NCI-H748 (cell line): ENCODE measurements around the gene SERGEF.
A peak's percentile ranks its signal among the peaks of the same experiment; 100 is the strongest.

Experiments used
- DNase-seq: peaks from one replicate; lab custom pipeline; 2025; ENCODE audit not compliant: unreplicated experiment; lab: John Stamatoyannopoulos, UW

Gene SERGEF

DNA sequence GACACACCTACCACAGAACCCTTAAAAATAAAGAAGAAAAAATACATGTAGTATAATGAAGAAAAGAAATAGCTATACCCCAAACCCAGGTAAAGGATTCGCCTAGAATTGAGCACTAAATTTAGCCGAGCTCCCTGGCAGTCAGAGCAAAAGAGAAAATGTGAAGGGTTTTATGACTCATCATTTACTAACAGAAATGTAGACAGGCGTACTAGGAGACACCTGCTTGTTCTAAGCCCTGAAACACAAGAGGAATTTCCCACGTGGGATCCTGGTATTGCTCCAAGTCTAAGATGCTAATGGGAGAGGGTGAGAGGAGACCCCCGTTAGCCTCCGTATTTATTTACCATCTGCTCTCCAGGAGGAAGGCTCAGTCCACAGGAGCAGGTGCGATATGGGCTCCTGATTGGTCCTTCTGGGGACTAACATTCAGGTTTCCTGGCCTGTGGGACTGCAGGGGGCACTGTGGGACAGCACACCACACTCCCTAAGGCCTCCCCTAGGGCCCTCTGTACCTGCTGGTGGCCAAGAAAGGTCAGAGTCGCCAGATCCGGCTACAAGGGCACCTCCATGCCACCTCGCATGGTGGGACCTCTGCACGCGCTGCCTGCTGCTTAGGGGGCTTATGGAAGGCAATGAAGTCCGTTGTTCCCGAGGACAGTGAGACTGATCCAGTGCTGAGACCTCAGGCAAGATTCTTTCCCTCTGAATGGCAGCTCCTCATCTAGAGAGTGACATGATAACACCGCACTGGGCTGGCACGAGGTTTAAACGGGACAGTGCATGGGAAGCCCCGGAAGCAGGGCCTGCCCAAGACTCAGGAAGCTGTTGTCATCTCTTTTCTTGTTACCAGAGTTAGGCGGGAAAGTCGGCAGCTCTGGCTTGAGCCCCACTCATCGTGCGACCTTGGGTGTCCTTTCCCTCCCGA is 252.5 kb downstream of the SERGEF start:
- DNase-seq = peak; percentile 72

DNA sequence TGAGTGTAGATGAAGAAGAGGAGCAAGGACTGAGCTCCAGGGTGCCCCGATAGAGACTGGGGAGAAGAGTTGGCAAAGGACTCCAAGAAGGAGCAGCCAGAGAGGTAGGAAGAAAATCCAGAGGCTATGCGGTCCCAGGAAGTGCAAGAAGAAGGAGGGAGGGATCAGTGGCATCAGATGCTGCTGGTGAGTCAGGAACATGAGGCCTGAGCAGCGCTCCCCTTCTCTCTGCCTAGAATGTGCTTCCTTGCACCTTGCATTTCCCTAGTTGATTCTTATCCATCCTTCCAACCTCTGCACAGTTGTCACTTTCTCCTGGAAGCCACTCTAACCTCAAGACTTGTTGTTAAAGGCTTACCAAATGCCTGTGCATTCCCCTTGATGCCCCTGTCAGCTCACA is 257.0 kb downstream of the SERGEF start:
- DNase-seq = no peak

DNA sequence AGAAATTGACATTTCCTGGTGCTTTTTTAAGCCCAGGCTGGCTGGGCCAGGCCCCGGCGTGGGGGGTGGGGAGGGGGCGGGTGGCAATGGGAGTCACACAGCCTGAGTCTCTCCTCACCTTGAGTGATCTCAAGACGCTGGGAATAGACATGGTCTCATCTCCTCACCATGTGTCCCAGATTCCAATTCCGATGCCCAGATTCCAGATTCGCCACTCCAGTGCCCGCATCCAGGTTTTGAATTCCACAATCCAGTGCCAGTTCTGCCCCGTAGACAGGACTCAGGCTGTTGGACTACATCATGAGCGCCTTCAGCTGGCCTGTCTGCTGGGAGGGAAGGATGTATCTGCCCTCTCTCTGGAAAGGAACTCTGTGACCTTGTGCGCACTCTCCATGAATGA is 259.2 kb downstream of the SERGEF start:
- no peak for DNase-seq

DNA sequence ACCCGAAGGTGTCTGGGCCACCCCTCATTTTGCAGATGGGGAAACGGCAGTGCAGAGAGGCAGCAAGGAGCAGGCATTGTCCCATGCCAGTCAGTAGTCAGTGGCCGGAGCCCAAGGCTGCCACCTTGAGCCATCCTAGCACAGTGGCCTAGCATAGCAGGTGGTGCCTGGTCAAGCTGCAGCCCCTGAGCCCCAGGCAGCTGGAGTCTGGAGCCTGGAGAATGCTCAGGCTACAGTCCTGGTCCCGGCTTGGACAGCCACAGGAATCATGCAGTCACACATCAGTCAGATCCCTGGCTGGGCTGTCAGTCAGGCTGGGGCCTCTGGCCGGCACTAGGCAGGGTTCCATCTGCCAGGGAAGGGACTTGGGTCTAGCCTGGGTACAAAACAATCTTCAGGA is 259.7 kb downstream of the SERGEF start:
- no peak for DNase-seq

DNA sequence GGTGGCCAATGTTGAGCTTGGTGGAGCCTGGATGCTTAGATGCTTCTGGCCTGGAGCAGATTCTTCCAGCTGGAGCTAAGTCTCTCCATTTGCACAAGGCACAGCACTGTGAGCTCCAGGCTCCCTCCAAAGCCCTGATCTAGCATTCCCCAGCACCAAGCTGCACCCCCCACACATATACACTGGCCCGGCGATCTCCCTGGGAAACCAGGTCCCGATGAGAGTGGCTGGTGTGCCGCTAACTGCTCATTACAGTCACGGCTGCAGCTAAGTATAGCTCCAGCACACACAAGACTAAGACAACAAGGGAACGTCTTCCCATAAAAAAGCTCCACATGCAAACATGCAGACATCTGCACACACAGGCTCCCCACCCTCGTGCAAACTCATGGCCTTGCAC is 260.7 kb downstream of the SERGEF start:
- peak; percentile 26 for DNase-seq

DNA sequence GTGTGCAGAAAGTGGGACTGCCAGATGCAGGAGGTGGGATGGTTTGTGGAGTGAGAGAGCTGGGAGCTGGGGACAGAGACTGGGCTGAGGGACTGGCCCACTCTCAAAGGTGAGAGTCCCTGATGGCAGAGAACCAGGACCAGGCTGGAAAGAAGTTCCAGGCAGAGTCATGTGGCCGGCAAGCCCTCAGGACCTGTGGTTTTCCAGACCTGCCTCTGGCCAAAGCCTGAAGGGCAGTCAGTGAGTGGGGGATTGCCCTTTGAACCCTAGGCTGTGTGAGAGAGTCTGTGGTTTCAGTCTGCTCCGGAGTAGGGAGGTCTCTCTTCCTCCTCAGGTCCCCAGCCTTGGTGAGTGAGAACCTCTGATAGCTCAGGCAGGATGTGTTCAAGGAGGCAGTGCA is 261.3 kb downstream of the SERGEF start:
- no peak for DNase-seq

DNA sequence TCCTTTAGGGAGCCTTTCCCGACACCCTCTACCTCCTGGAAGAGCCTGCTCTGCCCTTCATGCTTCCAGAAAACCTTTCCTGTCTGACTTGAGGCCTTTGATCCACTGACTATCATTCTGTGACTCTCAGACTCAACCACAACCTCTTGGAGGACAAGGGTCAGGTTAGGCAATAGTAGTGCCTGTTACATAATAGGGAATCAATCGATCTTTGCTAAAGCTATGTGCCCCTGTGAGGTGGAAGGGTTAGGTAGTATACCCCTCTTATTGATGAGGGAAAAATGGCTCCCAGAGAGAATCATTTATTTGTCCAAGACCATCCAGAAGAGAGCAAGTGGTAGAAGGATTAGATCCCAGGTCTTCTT is 262.1 kb downstream of the SERGEF start:
- DNase-seq = no peak

DNA sequence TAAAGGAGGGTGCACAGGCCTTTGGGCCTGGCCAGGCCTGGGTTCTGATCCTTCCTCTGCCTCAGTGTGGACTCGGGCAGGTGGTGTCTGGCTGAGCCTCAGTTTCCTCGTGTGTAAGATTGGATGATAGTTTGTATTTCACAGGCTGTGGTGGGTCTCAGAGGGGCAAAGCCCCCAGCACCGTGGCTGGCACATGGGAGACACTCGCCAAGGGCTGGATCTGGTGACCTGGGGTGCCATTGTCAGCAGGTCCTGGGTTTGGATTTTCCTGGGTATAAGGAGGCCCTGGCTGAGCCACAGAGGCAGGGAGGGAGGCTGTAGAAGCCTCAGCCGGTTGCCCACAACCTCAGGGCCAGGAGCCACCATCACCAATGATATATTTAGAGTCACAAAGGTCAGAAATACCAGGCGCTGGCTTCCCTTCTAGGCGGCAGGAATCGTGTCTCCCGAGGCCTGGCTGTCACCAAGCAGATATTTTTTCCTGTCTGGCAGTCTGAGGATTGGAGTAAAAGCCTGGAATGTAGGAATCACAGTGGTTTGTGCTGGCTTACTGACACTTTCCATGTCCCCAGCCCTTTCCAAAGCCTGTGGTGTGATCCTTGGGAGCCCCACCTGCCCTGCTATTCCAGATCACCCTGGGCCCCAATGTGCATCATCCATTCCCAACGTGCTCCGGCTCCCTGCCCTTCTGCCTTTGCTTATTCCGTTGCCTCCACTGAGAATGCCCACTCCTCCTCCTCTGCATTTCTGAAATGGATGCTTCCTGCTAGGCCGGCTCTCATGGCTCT is 262.6 kb downstream of the SERGEF start:
- DNase-seq = no peak

DNA sequence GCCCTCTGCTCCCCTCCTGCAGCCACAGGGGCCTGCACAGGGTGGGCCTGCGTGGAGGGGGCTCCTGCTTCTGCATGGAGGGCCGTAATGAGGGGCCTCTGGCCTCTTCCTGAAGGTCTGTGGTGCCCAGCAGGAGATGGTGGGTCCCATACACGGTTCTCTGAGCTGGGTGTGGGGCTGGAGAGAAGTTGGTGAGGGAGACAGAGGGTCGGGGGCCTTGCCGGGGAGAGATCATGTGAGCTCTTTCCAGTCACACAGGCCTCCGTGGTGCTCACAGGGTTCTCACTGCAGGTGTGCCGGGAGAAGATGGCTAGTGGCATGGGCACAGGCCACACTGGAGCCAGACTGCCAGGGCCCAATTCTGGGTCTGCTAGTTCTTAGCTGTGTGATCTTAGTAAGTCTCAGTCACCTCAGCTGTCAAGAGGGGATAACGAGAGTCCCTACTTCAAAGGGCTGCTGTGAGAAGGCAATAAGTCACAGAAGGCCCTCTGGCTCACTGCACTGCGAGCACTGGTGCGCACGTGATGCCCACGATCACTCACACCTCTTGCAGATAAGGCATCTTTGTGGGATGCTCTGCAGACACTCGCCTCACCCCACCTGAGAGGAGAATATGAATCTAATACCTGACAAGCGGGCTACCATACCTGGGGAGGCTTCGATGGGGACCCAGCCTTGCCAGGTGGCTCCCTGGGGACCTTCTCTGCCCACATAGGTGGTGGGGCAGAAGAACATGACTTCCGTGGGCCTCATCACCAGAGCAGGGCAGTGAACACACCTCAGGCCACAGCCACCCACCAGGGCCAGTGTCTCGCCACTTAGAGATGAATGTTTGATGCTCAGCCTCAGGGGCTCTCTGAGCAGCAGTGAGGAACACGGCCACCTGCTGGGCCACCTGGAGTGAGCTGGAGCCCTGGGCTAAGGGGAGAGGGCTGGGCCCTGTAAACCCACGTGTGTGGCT is 263.8 kb downstream of the SERGEF start:
- DNase-seq = no peak

DNA sequence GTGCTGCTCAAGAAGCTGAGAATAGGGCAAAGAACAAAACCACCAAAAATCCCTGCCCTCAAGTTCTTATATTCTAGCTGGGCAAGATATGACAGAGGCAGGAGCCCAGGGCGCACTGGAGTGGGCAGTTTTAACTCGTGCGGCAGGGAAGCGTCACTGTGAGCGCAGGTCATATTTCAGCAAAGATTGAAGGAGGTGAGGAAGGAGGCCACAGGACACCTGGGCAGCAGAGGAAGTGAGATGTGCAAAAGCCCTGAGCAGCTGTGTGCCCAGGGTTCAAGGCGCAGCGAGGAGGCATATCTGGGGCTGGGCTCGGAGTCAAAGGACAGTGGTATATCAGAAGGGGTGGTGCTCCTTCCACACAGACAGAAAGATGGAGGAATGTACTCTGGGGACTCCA is 264.8 kb downstream of the SERGEF start:
- DNase-seq = no peak

DNA sequence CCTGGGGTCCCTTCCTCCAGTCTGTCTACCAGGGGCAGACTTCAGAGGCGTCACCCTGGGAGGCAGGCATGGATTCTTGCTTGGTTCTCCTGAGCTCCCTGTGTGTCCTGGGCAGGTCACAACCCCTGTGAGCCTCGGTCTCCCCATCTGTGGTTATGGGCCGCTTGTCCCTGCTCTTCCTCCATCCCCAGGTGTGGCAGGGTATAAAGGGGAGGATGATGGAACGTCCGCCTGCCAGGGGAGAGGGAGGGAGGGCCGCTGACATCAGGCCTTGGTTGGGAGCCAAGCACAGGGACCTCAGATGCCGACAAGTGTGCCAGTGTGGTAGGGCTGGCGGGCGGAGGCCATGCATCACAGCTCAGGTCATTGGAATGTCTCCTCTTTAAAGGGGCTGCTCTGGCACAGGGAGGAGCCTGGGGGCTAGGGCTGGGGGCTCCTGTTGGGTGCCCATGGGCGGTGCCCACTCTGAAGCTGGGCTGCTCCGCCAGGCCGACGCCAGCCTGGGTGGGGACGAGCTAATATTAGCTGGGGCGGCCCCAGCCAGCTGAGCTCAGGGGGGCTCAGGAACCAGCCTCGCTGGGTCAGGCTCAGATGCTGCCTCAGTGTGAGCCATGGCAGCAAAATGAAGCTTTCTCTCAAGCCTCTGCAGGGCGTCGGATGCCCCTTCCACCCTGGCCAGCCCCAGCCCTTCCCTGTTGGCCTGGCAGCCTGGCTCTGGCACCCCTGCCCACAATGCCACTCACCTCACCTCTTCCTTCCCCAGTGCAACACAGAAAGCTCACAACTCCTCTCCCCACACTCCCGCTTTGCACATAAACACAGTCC is 265.5 kb downstream of the SERGEF start:
- DNase-seq = no peak

DNA sequence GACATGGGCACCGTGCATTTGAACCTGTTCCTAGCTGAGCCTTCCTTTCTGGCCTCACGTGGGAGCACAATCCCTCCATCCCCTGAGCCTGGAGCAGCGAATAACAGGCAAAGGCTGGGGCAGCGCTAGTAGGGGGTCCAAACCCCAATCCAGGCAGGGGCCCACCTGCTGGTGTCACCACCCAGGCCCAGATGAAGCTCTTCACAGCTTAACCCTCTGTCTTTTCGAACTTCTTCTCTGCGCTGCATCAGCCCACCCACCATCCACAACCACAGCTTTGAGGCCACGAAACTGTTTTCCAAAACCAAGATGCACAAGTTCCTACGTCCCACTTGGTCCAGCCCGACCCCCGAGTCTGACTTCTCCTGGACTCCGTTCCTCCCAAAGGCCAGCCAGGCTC is 266.8 kb downstream of the SERGEF start:
- DNase-seq = no peak

DNA sequence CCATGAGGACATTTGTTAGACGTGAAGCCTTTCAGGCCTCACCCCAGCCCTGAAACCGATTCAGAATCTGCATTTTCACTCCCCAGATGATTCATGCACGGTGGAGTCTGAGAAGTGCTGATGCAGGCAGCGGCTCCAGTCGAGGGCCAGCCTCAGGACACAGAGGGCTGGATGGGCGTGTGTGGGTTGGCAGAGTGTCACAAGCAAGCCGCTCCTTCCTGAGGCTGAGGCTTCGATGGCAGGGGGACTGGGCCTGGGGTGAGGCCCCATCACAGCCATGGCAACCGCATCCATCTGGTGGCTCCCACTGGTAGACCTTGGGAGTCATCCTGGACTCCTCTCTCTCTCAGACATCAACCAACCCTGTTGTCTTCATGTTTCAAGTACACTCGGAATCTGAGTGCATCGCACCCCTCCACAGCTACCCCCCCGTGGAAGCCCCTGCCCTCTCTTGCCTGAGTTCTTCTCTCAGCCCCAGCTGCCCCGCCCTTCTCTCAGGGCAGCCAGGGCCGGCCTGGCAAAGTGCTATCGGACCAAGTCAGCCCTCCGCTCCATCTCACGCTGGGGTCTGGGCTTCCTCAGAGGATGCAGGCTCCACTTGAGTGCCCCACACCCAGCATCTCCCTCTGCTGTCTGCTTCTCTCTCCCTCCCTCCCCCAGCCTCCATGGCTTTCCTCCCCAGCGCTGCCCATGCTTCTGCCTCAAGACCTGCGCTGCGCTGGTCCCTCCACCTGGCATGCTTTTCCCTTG is 267.6 kb downstream of the SERGEF start:
- no peak for DNase-seq

DNA sequence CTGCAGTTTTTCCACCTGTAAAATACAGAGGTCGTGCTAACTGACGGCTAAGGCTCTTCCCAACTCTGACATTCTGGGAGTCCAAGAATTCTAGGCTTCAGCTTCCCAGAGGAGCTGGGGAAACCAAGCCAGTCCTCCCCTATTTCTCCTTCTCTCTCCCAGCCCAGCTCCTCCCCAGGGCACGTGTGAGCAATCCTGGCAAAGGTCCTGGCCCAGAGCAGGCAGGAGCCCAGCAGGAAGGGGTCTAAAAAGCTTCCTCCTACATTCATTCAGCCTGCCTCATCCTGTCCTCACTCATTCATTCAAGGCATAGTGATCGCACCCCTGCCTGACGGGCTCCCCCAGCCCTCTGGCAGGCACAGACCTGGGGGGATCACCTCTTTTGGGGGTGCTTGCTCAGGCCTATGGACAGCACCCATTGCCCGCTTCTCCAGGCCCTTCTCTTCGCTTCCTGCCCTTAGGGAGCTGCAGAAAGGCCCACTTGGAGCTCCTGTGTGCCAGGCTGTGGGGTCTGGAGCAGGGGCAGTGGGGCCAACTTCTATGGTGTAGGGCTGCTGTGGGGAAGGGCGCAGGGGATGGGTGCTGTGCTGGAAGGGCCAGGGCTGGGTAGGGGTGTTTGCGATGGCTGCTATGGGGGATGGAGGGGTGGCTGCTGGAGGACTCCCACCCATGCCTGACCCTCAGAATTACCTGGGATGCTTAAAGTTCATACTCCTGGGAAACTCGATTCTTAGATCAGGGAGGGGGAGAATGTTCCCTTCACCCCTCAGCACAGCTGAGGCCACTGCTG is 268.5 kb downstream of the SERGEF start:
- no peak for DNase-seq

DNA sequence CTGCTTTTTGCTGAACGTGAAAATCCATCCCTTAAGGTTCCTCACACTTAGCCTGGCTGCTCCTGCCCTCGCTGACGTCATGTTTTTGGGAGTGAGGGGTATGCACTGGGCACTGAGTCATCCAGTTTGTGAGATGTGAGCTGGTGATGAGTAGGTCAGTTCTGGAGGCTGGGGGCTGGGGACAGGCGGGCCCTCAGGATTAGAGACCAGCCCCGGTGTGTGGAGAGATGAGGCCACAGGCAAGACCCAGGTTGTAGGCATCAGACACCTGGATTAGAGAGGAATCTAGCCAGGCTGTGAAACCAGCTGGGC is 269.1 kb downstream of the SERGEF start:
- DNase-seq = no peak

DNA sequence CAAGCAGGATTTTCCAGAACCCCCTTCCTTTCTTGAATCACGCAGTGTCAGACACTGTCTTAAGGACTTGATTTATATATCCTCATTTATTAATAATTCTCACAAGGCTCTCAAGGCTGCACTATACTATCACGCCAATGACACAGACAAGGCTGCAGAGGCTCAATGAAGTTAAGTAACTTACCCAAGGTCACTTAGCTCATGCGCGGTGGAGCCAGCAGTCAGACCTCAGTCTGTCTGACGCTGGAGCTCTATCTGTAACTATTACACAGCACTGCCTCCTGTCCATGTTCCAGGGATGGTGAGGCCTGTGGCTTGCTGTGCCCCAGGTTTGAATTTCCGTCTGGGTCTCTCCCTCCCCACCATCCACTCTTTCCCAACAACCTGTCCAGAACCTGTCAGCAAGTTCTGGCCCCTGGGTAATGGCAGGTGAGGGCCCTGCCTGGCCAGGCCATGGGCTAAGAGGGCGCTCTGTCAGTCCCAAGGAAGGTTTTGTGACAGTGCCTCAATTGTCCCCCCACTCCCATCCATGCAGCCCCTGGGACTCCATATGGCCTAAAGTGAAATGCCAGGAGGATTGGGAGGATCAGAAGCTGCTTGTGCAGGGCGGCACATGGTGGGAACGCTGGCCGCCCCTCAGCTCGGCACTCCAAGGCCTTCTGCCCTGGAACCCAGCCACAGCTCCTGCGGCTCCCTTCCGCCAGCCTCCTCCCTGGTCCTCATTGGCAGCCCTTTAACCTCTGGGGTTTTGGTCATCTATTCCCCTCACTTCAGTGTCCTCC is 269.6 kb downstream of the SERGEF start:
- no peak for DNase-seq

DNA sequence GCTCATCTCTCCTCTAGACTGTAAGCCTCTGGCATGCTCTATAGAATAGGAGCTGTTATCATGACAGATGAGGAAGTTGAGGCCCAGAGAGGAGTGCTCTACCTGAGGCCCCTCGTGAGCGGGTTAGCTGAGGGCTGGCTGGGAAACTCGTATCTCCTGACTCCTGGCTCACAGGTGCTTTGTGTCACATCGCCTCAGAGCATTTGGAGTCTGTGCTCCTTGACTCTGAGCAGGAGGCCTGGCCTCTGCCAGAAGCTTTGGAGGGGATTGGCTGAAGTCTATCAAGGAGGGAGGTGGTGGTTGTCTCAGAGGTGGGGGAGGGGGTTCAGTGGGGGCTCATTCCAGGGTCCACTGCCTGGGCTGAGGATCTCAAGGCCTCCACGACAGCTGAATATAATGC is 270.8 kb downstream of the SERGEF start:
- no peak for DNase-seq

DNA sequence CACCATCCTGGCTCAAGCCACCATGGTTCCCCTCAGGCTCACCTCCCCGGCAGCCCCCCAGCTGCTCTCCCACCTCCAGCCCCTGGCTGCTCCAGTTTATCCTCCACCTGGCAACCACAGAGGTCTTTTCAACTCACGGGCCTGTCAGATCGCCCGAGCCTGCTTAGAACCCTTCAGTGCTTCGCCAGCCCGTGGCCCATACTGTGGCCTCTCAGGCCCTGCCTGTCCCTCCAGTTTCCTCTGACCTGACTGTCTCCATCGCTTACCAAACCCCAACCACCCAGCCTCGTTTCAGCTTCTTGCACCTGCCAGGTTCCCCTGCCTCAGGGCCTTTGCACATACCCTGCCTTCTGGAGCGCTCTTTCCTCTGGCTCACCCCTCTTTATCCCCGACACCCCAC is 271.4 kb downstream of the SERGEF start:
- no peak for DNase-seq
